Measurements from ENCODE around the gene COL17A1. TPM values are rescaled to one million over a fixed set of nuclear protein-coding genes. Genes with fewer than 3 reads are reported as not detected.

The COL17A1 gene
- total RNA-seq, 1 donor from 2014 or later, result 1.7 TPM

GRCh38 chr10:104029521-104029860 is 56.2 kb downstream of the COL17A1 start:
- no peak overlapping the region for H3K4me3 ChIP-seq (ENCODE audit: low read depth, low read length)
- no peak for TF ChIP-seq CTCF (conservative IDR thresholded peaks at IDR 0.05; ENCODE audit: low read depth, low read length)

GRCh38 chr10:104028823-104029520 is 56.7 kb downstream of the COL17A1 start:
- DNase-seq (ENCODE audit: low read depth), result no peak

More at GRCh38 chr10:104029521-104029860, 56.2 kb downstream of the COL17A1 start:
- no peak for DNase-seq (ENCODE audit: low read depth)

GRCh38 chr10:104028146-104028545 is 57.5 kb downstream of the COL17A1 start:
- no peak for DNase-seq (ENCODE audit: low read depth)
- TF ChIP-seq CTCF (conservative IDR thresholded peaks at IDR 0.05; ENCODE audit: low read depth, low read length), result peak; percentile 53
- H3K4me3 ChIP-seq (ENCODE audit: low read depth, low read length), result no peak overlapping the region

More at GRCh38 chr10:104028823-104029520, 56.7 kb downstream of the COL17A1 start:
- TF ChIP-seq CTCF (conservative IDR thresholded peaks at IDR 0.05; ENCODE audit: low read depth, low read length), result no peak
- no peak overlapping the region for H3K4me3 ChIP-seq (ENCODE audit: low read depth, low read length)

GRCh38 chr10:104026762-104027161 is 58.9 kb downstream of the COL17A1 start:
- no peak for TF ChIP-seq CTCF (conservative IDR thresholded peaks at IDR 0.05; ENCODE audit: low read depth, low read length)
- no peak overlapping the region for H3K4me3 ChIP-seq (ENCODE audit: low read depth, low read length)
- DNase-seq (ENCODE audit: low read depth), result peak; percentile 57

GRCh38 chr10:104025524-104025923 is 60.2 kb downstream of the COL17A1 start:
- TF ChIP-seq CTCF (conservative IDR thresholded peaks at IDR 0.05; ENCODE audit: low read depth, low read length), result no peak
- no peak overlapping the region for H3K4me3 ChIP-seq (ENCODE audit: low read depth, low read length)
- DNase-seq (ENCODE audit: low read depth), result no peak

GRCh38 chr10:104022026-104022425 is 63.7 kb downstream of the COL17A1 start:
- DNase-seq (ENCODE audit: low read depth), result no peak
- no peak for TF ChIP-seq CTCF (conservative IDR thresholded peaks at IDR 0.05; ENCODE audit: low read depth, low read length)
- H3K4me3 ChIP-seq (ENCODE audit: low read depth, low read length), result no peak overlapping the region

GRCh38 chr10:104021246-104021645 is 64.4 kb downstream of the COL17A1 start:
- TF ChIP-seq CTCF (conservative IDR thresholded peaks at IDR 0.05; ENCODE audit: low read depth, low read length), result no peak
- no peak for DNase-seq (ENCODE audit: low read depth)
- H3K4me3 ChIP-seq (ENCODE audit: low read depth, low read length), result no peak overlapping the region
